ENCODE measurements around the gene NPS. TPM values are rescaled to one million over a fixed set of nuclear protein-coding genes. Genes with fewer than 3 reads are reported as not detected.

Gene NPS
- total and polyA plus RNA-seq, 5 experiments from 2014 or later = not detected

GRCh38 chr10:127534074-127534473 lies 15.0 kb upstream of the NPS start:
- ATAC-seq (no peak), DNase-seq (no peak)
- Mint-ChIP-seq H3K27ac (no peak overlapping the region), H3K4me1 (no peaks in the 10 kb centered on the region), H3K27me3 (peaks cover 0 to 30% (median 5%) of the 10 kb centered on the region in 5 donors), H3K9me3 (peaks cover 0 to 4% (median 0%) of the 10 kb centered on the region in 9 donors), H3K4me3 (no peak overlapping the region), H3K36me3 (no peaks in the 10 kb centered on the region)
- POLR2A ChIA-PET = no interaction called here

DNA sequence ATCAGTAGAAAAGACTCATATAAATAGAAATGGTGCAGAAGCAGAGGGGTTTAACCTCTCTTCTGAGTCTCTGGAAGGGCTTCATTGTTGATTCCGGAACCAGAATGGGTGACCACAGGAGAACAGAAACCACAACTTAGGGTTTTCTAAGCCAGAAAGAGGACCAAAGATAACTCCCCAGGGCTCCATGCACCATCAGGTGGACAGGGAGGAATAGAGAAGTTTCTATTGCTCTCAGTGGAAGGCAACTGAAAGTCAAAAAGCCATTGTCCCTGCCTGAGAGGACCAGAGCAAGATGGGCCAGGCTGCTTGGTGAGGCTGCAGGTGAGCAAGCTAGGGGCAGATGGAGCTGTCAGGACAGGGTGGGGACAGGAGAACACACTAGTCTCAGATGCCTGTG lies 14.6 kb upstream of the NPS start:
- DNase-seq (no peak), ATAC-seq (no peak)
- no peak overlapping the region for H3K27ac Mint-ChIP-seq
- no peaks in the 10 kb centered on the region for H3K4me1 Mint-ChIP-seq
- H3K9me3 Mint-ChIP-seq = peaks cover 0 to 4% (median 0%) of the 10 kb centered on the region in 9 donors
- POLR2A ChIA-PET = no interaction called here
- no peak overlapping the region for H3K4me3 Mint-ChIP-seq
- no peaks in the 10 kb centered on the region for H3K36me3 Mint-ChIP-seq
- H3K27me3 Mint-ChIP-seq = peaks cover 0 to 26% (median 5%) of the 10 kb centered on the region in 5 donors

- peaks cover 0 to 4% (median 0%) of the 10 kb centered on the region in 9 donors for H3K9me3 Mint-ChIP-seq
- no peak overlapping the region for H3K27ac Mint-ChIP-seq
- ATAC-seq = no peak
- no peaks in the 10 kb centered on the region for H3K36me3 Mint-ChIP-seq
- no peak overlapping the region for H3K4me3 Mint-ChIP-seq
- POLR2A ChIA-PET = no interaction called here
- no peak for DNase-seq
- no peaks in the 10 kb centered on the region for H3K4me1 Mint-ChIP-seq
- H3K27me3 Mint-ChIP-seq = peaks cover 0 to 20% (median 5%) of the 10 kb centered on the region in 5 donors
Measured at GRCh38 chr10:127535802-127536515, 13.2 kb upstream of the NPS start.

DNA sequence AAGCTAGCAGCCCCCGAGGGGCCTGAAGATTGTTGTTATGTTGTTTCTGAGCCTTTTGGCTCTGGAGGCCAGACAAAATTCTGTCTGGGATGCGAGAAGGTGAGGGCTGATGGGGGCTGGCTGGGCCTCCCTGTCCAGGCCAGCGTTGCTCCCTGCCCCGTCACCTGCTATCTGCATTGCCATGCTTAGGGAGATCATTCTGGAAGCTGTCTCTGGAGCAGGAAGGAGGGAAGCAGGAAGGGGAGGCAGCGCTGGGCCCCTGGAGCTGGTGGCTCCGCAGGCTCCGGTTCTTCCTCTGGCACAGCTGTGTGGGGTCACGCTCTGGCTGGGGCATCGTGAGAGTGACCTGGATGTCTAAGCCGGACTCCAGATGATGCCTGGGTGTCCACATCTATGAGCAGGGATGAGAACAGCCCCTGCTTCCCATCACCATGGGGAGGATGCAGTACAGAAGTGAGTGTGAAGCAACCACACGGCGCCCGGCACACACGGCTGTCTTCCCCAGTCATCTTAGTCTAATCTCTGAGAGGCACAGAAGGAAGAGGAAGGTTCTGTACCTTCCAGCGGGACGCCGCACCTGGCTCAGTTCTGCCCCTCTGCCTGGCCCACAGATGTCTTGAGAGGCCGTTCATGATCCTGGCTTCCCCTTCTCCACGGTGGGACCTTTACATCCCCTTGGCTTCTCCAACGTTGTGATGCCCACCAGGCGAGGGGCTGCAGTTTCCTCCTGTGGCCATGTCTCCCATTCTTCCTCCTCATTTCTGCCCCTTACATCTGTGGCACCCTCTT lies 11.9 kb upstream of the NPS start:
- Mint-ChIP-seq H3K9me3 (peaks cover 0 to 4% (median 0%) of the 10 kb centered on the region in 9 donors), H3K27ac (no peak overlapping the region), H3K4me3 (no peak overlapping the region), H3K36me3 (no peaks in the 10 kb centered on the region), H3K4me1 (no peaks in the 10 kb centered on the region), H3K27me3 (peaks cover 0 to 20% (median 3%) of the 10 kb centered on the region in 5 donors)
- POLR2A ChIA-PET = no interaction called here
- ATAC-seq (no peak), DNase-seq (no peak)

DNA sequence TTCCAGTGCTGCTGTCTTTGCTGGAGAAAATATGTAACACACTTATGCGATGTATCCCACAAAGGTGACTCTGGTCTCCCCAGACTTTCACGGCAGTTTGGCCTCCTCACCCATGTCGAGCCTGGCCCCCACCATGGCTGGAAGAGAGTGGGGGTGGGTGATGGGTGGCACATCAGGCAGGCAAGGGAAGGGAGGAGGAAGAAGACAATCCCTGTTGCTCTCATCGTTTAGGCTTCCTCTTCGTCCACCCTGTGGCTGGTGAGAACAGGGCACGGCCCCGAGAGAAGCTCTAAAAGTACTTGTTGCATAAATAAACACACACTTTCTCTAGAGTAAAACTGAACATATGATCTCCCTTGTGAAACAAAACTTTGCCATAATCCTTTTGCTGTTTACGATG lies 11.2 kb upstream of the NPS start:
- Mint-ChIP-seq H3K36me3 (no peaks in the 10 kb centered on the region), H3K27me3 (peaks cover 0 to 20% (median 3%) of the 10 kb centered on the region in 5 donors), H3K9me3 (peaks cover 0 to 4% (median 0%) of the 10 kb centered on the region in 9 donors), H3K4me3 (no peak overlapping the region), H3K27ac (no peak overlapping the region), H3K4me1 (no peaks in the 10 kb centered on the region)
- DNase-seq (no peak), ATAC-seq (no peak)
- POLR2A ChIA-PET = no interaction called here

GRCh38 chr10:127548022-127548421 lies 1.1 kb upstream of the NPS start:
- Mint-ChIP-seq H3K27ac (no peak overlapping the region), H3K27me3 (peaks cover 0 to 6% (median 2%) of the 10 kb centered on the region in 5 donors), H3K4me1 (no peaks in the 10 kb centered on the region), H3K9me3 (peaks cover 7 to 40% (median 17%) of the 10 kb centered on the region in 9 donors), H3K36me3 (peaks cover 0 to 6% (median 3%) of the 10 kb centered on the region in 3 donors), H3K4me3 (no peak overlapping the region)
- ATAC-seq (no peak), DNase-seq (no peak)
- POLR2A ChIA-PET = no interaction called here

DNA sequence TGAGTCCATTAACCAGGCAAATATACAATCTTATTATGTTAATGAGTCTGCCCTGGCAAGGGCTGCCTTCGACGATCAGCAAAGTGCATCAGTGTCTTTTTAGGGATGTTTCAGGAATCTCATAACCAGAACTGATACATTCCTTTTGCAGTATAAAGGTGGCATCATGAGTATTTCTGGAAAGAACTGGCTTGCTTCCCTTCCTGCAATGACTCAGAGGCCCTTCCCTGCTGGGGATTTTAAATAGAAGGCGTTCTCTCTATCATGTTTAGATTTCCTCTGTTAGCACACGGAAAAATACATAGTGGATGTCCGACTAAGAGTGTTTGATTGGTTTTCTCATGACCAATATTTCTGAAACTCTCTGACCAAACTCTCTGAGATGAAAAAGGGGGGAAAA lies 1.8 kb downstream of the NPS start:
- POLR2A ChIA-PET = no interaction called here
- Mint-ChIP-seq H3K4me3 (no peak overlapping the region), H3K4me1 (no peaks in the 10 kb centered on the region), H3K27me3 (peaks cover 1 to 32% (median 3%) of the 10 kb centered on the region in 5 donors), H3K9me3 (peaks cover 0 to 18% (median 12%) of the 10 kb centered on the region in 9 donors), H3K36me3 (peaks cover 0 to 3% (median 1%) of the 10 kb centered on the region in 3 donors), H3K27ac (no peak overlapping the region)
- DNase-seq (no peak), ATAC-seq (no peak)

- POLR2A ChIA-PET = no interaction called here
- no peak overlapping the region for H3K27ac Mint-ChIP-seq
- peaks cover 4 to 47% (median 7%) of the 10 kb centered on the region in 5 donors for H3K27me3 Mint-ChIP-seq
- H3K4me1 Mint-ChIP-seq = peaks cover 0 to 2% (median 0%) of the 10 kb centered on the region in 4 donors
- DNase-seq (no peak), ATAC-seq (no peak)
- no peak overlapping the region for H3K4me3 Mint-ChIP-seq
- H3K9me3 Mint-ChIP-seq = peaks cover 0 to 11% (median 2%) of the 10 kb centered on the region in 9 donors
- H3K36me3 Mint-ChIP-seq = no peaks in the 10 kb centered on the region
Measured at GRCh38 chr10:127552446-127552845, 3.3 kb downstream of the NPS start.

DNA sequence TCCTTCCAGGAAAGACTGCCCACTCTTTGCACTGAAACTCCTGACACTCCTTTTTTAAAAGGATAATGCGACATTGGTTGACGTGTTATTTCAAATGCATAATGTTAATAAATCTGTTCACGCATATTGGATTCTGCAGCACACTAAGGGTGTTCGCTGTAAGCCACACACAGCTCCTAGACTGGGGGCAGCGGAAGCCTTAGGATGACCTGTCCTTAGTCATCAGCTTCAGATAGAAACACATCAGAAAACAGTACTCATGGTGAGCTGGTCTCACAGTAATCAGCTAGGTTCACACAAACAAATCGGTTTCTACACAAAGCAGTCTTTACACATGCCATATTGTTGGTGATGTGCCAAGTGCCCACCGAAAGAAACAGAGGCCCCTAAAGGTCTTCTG lies 4.3 kb downstream of the NPS start:
- Mint-ChIP-seq H3K4me1 (peaks cover 0 to 2% (median 0%) of the 10 kb centered on the region in 4 donors), H3K36me3 (no peaks in the 10 kb centered on the region), H3K27ac (no peak overlapping the region), H3K27me3 (peaks cover 4 to 47% (median 9%) of the 10 kb centered on the region in 5 donors), H3K9me3 (peaks cover 0 to 11% (median 0%) of the 10 kb centered on the region in 9 donors), H3K4me3 (no peak overlapping the region)
- POLR2A ChIA-PET = no interaction called here
- DNase-seq (no peak), ATAC-seq (no peak)

DNA sequence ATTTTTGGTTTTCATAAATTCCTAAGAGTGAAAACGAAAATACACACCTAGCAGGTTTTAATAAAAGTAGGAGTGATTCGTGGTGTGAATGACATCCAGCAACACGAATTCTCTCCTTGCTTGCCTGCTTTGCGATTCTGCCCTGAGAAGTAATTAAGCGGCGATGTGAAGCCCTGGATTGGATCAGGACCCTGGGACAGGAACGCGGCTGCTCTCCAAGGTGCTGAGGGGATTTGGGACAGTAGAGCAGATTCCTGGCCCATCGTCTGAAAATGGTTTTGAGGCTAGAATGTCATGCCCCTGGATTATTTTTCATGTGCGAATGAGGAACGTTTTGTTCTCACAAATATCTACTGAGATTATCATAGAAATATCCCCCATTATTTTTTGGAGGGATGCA lies 7.8 kb downstream of the NPS start:
- DNase-seq (no peak), ATAC-seq (no peak)
- no peak overlapping the region for H3K4me3 Mint-ChIP-seq
- H3K27me3 Mint-ChIP-seq = peaks cover 4 to 47% (median 13%) of the 10 kb centered on the region in 5 donors
- peaks cover 0 to 11% (median 1%) of the 10 kb centered on the region in 9 donors for H3K9me3 Mint-ChIP-seq
- peak overlapping the region in 1 of 10 donors; percentile 20 for H3K27ac Mint-ChIP-seq
- H3K4me1 Mint-ChIP-seq = peaks cover 0 to 2% (median 0%) of the 10 kb centered on the region in 4 donors
- POLR2A ChIA-PET = no interaction called here
- no peaks in the 10 kb centered on the region for H3K36me3 Mint-ChIP-seq

DNA sequence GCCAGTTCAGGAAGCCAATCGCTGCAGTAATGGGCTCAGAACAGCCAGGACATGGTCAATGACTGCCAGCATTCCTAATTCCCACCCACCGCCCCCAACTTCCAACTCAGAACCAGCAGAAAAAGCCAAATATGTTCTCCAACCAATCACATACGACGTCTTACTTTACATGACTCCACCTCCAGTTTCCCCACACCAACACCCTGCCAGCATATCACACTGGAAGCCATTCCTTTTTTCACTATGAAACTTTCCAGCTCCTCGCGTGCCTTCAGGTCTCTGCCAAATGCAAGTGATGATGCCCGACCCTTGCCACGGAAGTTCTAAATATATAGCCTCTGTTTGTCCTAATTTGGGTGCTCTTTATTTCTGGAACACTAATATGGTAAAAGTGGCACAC lies 12.5 kb downstream of the NPS start:
- DNase-seq (no peak), ATAC-seq (no peak)
- Mint-ChIP-seq H3K36me3 (no peaks in the 10 kb centered on the region), H3K9me3 (peaks cover 0 to 3% (median 1%) of the 10 kb centered on the region in 9 donors), H3K4me3 (no peak overlapping the region), H3K27ac (no peak overlapping the region), H3K4me1 (no peaks in the 10 kb centered on the region), H3K27me3 (peaks cover 0 to 29% (median 10%) of the 10 kb centered on the region in 5 donors)
- POLR2A ChIA-PET = no interaction called here

GRCh38 chr10:127563718-127564553 lies 14.8 kb downstream of the NPS start:
- peaks cover 0 to 2% (median 0%) of the 10 kb centered on the region in 9 donors for H3K9me3 Mint-ChIP-seq
- peak in 3 of 10 donors; percentile 2 to 10 (median 4) for DNase-seq
- no peaks in the 10 kb centered on the region for H3K4me1 Mint-ChIP-seq
- no peak overlapping the region for H3K4me3 Mint-ChIP-seq
- H3K27ac Mint-ChIP-seq = no peak overlapping the region
- H3K36me3 Mint-ChIP-seq = no peaks in the 10 kb centered on the region
- no peak for ATAC-seq
- peaks cover 2 to 30% (median 4%) of the 10 kb centered on the region in 5 donors for H3K27me3 Mint-ChIP-seq
- POLR2A ChIA-PET = no interaction called here
